Aorta (tissue), 5 donors: Measurements from ENCODE around the gene KCTD15. TPM values are rescaled to one million over a fixed set of nuclear protein-coding genes. Genes with fewer than 3 reads are reported as not detected.
A peak's percentile ranks its signal among the peaks of the same experiment; 100 is the strongest.

ENCODE experiments used
- ATAC-seq: fragments of 200-7000 bp; cut with Tn5 transposase; one replicate; pipeline ENCODE4 v1.9.1; 2022; ENCODE audit warnings: moderate library complexity; ENCODE audit not compliant: low FRiP score
- DNase-seq, 2 donors: peaks; one replicate each; pipeline ENCODE4 v3.0.0-alpha.2; 2020
- H3K27ac ChIP-seq, 2 donors: one replicate each; pipeline ENCODE4 v1.5.1; 2013; ENCODE audit warnings: low read length in 2 of 2, mild to moderate bottlenecking in 2 of 2, moderate library complexity in 2 of 2, control low read depth in 1 of 2, inconsistent platforms in 1 of 2, low read depth in 1 of 2
- H3K27me3 ChIP-seq, 2 donors: one replicate each; pipeline ENCODE4 v1.6.1; 2013; ENCODE audit warnings: control low read depth in 1 of 2, low read length in 1 of 2, mild to moderate bottlenecking in 1 of 2, moderate library complexity in 1 of 2; ENCODE audit not compliant: insufficient read depth in 2 of 2, control insufficient read depth in 1 of 2
- H3K36me3 ChIP-seq, 2 donors: one replicate each; pipeline ENCODE4 v1.6.1; 2013; ENCODE audit warnings: control low read depth in 1 of 2, low read length in 1 of 2, mild to moderate bottlenecking in 1 of 2; ENCODE audit not compliant: insufficient read depth in 2 of 2, control insufficient read depth in 1 of 2
- H3K4me1 ChIP-seq, 2 donors: one replicate each; pipeline ENCODE4 v1.6.1; 2013; ENCODE audit warnings: low read length in 2 of 2, control low read depth in 1 of 2, mild to moderate bottlenecking in 1 of 2, moderate library complexity in 1 of 2; ENCODE audit not compliant: insufficient read depth in 2 of 2, control insufficient read depth in 1 of 2
- H3K4me3 ChIP-seq, 2 donors: one replicate each; pipeline ENCODE4 v1.5.1; 2013; ENCODE audit warnings: low read length in 2 of 2, control low read depth in 1 of 2, mild to moderate bottlenecking in 1 of 2
- H3K9me3 ChIP-seq: one replicate; pipeline ENCODE4 v1.6.1; 2013; ENCODE audit warnings: mild to moderate bottlenecking, low read length; ENCODE audit not compliant: control insufficient read depth
- WGBS, 2 donors: extraction: QIAGEN DNeasy Blood & Tissue Kit; methylation state at CpG; one replicate each; pipeline ENCODE4 v1.1.7; 2013; 5-methylcytosine and 5-hydroxymethylcytosine counted together
- intact Hi-C, 2 donors: fragments of 100-400 bp; cut with DNase I; formaldehyde crosslinking; loops; one replicate each; pipeline versions ENCODE4 v1.14.2 to v1.15.0; 2022
- long read RNA-seq, 2 donors: library from polyadenylated mRNA; unstranded; transcript quantifications; one replicate each; pipeline ENCODE4 v2.0.0, GENCODE V29; 2020 to 2021
- polyA plus RNA-seq, 2 donors: library from polyadenylated mRNA; stranded (reverse); fragments of 200-250 nt; gene quantifications; one replicate each; pipeline ENCODE4 v1.2.3, GENCODE V29; 2013
- total RNA-seq, 2 donors: library from RNA; stranded (reverse); fragmentation: NEBNext Ultra II Directional; extraction: Animal tissue kit (Norgen Biotek cat#: 25700); gene quantifications; one replicate each; pipeline ENCODE4 v1.2.1, GENCODE V29; 2021
- donor health status: healthy with polysubstance abuse.
- donor health status: Bipolar disorder and iron deficiency.
- donor health status: DM: no; HTN: no; CAD: no.
- donor health status: DM: no; HTN: no; CAD: no.
- donor health status: DM: yes; HTN: yes; CAD: no.

KCTD15 gene
- total RNA-seq (10 to 100 TPM; 39.3 to 45.6 TPM), polyA plus RNA-seq (10 to 100 TPM; 12.0 to 63.3 TPM)
- long read RNA-seq, donor 1, partial matches to known transcripts: 22 of 30 reads
- long read RNA-seq, donor 1, other reads (novel, unspliced or antisense): 7 of 30 reads
- long read RNA-seq, donor 2, partial matches to known transcripts: 7 of 36 reads
- long read RNA-seq, donor 2, other reads (novel, unspliced or antisense): 25 of 36 reads

GRCh38 chr19:33796164-33796875 is at the start of gene KCTD15:
Gene KCTD15 (plus strand): TSS chr19:33796870. CDS start chr19:33800455, 3,585 bp downstream.
- intact Hi-C loops: loop anchor here in 1 of 2 donors (5.0 kb wide), 2 partner anchors 71 to 111 kb away; no protein-coding TSS in a partner anchor
- Histone ChIP-seq H3K9me3 (no peaks in the 10 kb centered on the region), H3K36me3 (no peaks in the 10 kb centered on the region), H3K4me1 (no peaks in the 10 kb centered on the region), H3K4me3 (peak within 1 kb of the TSS; percentile 59 to 80), H3K27ac (peak within 1 kb of the TSS; percentile 63 to 80), H3K27me3 (no peaks in the 10 kb centered on the region)
- peak; percentile 45 for ATAC-seq
- DNase-seq: peak; percentile 64 to 84
- WGBS, 2 donors: 0 to 1% methylated on average over 56 to 91 of the region's 92 CpGs

DNA sequence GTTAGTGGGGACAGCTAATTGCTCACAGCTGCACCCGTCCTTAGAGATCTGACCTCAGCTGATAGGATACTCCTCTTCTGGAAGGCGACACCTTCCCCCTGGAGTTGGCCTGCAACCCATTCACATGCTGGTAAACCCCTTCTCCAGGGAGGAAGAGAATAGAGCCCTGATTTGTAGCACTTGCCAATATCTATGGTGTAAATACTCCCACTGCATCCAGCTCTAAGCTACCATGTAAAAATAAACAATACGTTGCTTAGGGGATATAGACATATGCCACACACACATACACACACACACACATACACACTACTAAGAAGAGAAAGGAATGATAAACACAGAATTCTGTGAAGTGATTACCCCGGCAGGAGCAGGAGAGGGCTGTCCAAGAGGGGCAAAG is 49.4 kb upstream of the KCTD15 start:
- DNase-seq (no peak), ATAC-seq (no peak)
- intact Hi-C loops: no loop called here

GRCh38 chr19:33748231-33748630 is 48.4 kb upstream of the KCTD15 start:
- Histone ChIP-seq H3K4me3 (no peak overlapping the region), H3K4me1 (no peaks in the 10 kb centered on the region), H3K9me3 (no peaks in the 10 kb centered on the region), H3K27ac (no peak overlapping the region), H3K27me3 (no peaks in the 10 kb centered on the region), H3K36me3 (no peaks in the 10 kb centered on the region)
- WGBS, 2 donors: 89 to 92% methylated on average over 8 of the region's 8 CpGs
- ATAC-seq (no peak), DNase-seq (peak in 1 of 2 donors; percentile 60)
- intact Hi-C loops: no loop called here

More for the DNA sequence above, 49.4 kb upstream of the KCTD15 start:
- Histone ChIP-seq H3K27me3 (no peaks in the 10 kb centered on the region), H3K27ac (no peak overlapping the region), H3K4me3 (no peak overlapping the region), H3K9me3 (no peaks in the 10 kb centered on the region), H3K36me3 (no peaks in the 10 kb centered on the region), H3K4me1 (no peaks in the 10 kb centered on the region)
- 37 to 46% methylated on average over 4 of the region's 4 CpGs for WGBS, 2 donors

- intact Hi-C loops: no loop called here
- Histone ChIP-seq H3K27me3 (no peaks in the 10 kb centered on the region), H3K27ac (no peak overlapping the region), H3K4me3 (no peak overlapping the region), H3K9me3 (no peaks in the 10 kb centered on the region), H3K4me1 (no peaks in the 10 kb centered on the region), H3K36me3 (no peaks in the 10 kb centered on the region)
- 64 to 79% methylated on average over 3 of the region's 3 CpGs for WGBS, 2 donors
- DNase-seq (no peak), ATAC-seq (no peak)
These were observed 47.7 kb upstream of the KCTD15 start for GRCh38 chr19:33749016-33749415.

- DNase-seq: peak in 1 of 2 donors; percentile 54
- no peak overlapping the region for H3K4me3 ChIP-seq
These were observed 47.0 kb upstream of the KCTD15 start for GRCh38 chr19:33749619-33750175.

GRCh38 chr19:33750587-33751435 is 45.9 kb upstream of the KCTD15 start:
- H3K36me3 ChIP-seq: no peaks in the 10 kb centered on the region
- H3K4me1 ChIP-seq: no peaks in the 10 kb centered on the region
- intact Hi-C loops: no loop called here
- H3K27me3 ChIP-seq: no peaks in the 10 kb centered on the region
- 71 to 72% methylated on average over 18 of the region's 18 CpGs for WGBS, 2 donors
- H3K27ac ChIP-seq: no peak overlapping the region
- no peaks in the 10 kb centered on the region for H3K9me3 ChIP-seq
- DNase-seq: peak in 1 of 2 donors; percentile 38
- H3K4me3 ChIP-seq: no peak overlapping the region
- no peak for ATAC-seq

More at GRCh38 chr19:33749619-33750175, 47.0 kb upstream of the KCTD15 start:
- 82 to 86% methylated on average over 12 of the region's 12 CpGs for WGBS, 2 donors
- H3K27me3 ChIP-seq: no peaks in the 10 kb centered on the region
- ATAC-seq: no peak
- intact Hi-C loops: no loop called here
- H3K4me1 ChIP-seq: no peaks in the 10 kb centered on the region
- H3K9me3 ChIP-seq: no peaks in the 10 kb centered on the region
- no peak overlapping the region for H3K27ac ChIP-seq
- no peaks in the 10 kb centered on the region for H3K36me3 ChIP-seq

DNA sequence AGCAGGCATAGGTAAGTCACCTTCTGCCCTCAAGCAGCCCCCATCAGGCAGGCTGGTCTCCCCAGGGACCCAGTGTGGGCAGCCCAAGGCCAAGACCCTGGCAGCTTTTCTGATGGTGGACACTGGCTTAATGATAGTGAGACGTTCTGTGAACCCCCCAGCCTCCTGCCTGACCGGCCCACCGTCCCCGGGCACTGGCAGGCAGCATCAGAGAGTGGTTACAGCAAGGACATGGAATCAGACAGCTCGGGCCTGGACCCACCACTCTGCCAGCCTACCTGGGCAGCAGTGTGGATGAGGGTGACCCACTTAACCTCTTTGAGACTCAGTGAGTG is 45.3 kb upstream of the KCTD15 start:
- no peak for ATAC-seq
- Histone ChIP-seq H3K4me3 (no peak overlapping the region), H3K4me1 (no peaks in the 10 kb centered on the region), H3K36me3 (no peaks in the 10 kb centered on the region), H3K9me3 (no peaks in the 10 kb centered on the region), H3K27me3 (no peaks in the 10 kb centered on the region), H3K27ac (no peak overlapping the region)
- intact Hi-C loops: no loop called here
- 72 to 79% methylated on average over 5 of the region's 5 CpGs for WGBS, 2 donors
- peak in 1 of 2 donors; percentile 59 for DNase-seq

GRCh38 chr19:33752018-33752800 is 44.5 kb upstream of the KCTD15 start:
- no peaks in the 10 kb centered on the region for H3K27me3 ChIP-seq
- WGBS, 2 donors: 53 to 54% methylated on average over 27 of the region's 27 CpGs

More at GRCh38 chr19:33752018-33752800, 44.5 kb upstream of the KCTD15 start:
- ATAC-seq: no peak
- peak in 1 of 2 donors; percentile 64 for DNase-seq
- no peaks in the 10 kb centered on the region for H3K36me3 ChIP-seq
- no peak overlapping the region for H3K27ac ChIP-seq
- no peaks in the 10 kb centered on the region for H3K9me3 ChIP-seq
- H3K4me3 ChIP-seq: no peak overlapping the region
- no peaks in the 10 kb centered on the region for H3K4me1 ChIP-seq
- intact Hi-C loops: no loop called here
